ENCODE data around the gene NDUFAF4. TPM values are rescaled to one million over a fixed set of nuclear protein-coding genes. Genes with fewer than 3 reads are reported as not detected.

NDUFAF4 gene
- total RNA-seq, 1 donor from 2014 or later: 21.2 TPM

GRCh38 chr6:96841345-96841744 is 56.3 kb downstream of the NDUFAF4 start:
- DNase-seq (ENCODE audit: low read depth): no peak
- no peak overlapping the region for H3K4me3 ChIP-seq (ENCODE audit: low read depth, low read length)
- TF ChIP-seq CTCF (conservative IDR thresholded peaks at IDR 0.05; ENCODE audit: low read depth, low read length): no peak

Other genes starting within 250 kb of the NDUFAF4 start
- 0.98 and 2.2 TPM in 2 replicates for gene GPR63, start 60.4 kb downstream of the NDUFAF4 start, total RNA-seq
- 1.8 TPM in 1 of 2 replicates, not detected in the other for gene KLHL32, start 26.8 kb upstream of the NDUFAF4 start, total RNA-seq